Stimulated activated CD8-positive, alpha-beta memory T cell treated with anti-CD3 and anti-CD28 coated beads, Interleukin-7, amount 100 ng/mL, for 48 hours (primary cell): ENCODE measurements around the gene GALNT9.

Experiments used
- DNase-seq, 2 donors: peaks; one replicate each; pipeline ENCODE4 v3.0.0-alpha.2; 2020; ENCODE audit warnings: low read depth in 1 of 2; ENCODE audit errors: extremely low read depth in 1 of 2

Gene GALNT9

DNA sequence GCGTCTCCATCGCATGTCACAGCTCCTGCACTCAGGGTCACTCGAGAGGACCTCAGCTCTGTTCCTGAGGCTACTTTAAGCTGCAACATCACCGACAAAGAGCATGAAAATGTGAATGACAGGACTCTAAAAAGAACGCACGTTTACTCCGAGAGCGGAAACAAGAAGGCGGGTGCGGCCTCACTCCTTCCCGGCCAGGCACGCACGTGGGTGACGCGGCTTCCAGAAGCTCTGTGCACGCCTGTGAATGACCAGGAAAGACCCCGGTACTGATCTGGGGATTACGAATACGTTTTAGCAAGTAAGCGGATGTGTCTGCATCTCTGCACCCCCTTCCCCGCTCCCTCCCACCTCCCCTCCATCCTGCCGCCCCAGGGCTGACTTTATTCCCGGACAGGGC is 15.2 kb upstream of the GALNT9 start:
- DNase-seq: no peak

DNA sequence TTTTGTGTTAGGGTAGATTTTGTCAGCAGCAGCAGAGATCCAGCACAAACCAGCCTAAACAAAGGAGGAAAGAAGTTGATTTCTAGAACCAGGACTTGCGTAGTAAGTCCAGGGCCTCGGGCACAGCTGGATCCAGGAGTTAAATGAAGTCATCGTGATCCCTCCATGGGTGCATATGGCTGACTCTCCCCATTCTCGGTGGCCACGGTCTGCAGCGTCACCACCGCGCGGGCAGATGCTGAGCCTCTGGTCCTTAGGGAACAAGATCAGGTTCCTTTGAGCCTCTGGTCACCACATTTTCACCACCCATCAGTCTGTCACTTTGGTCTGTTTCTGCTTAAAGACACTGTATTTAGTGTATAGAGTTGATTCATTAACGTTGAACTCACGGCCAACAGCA is 14.8 kb upstream of the GALNT9 start:
- no peak for DNase-seq

DNA sequence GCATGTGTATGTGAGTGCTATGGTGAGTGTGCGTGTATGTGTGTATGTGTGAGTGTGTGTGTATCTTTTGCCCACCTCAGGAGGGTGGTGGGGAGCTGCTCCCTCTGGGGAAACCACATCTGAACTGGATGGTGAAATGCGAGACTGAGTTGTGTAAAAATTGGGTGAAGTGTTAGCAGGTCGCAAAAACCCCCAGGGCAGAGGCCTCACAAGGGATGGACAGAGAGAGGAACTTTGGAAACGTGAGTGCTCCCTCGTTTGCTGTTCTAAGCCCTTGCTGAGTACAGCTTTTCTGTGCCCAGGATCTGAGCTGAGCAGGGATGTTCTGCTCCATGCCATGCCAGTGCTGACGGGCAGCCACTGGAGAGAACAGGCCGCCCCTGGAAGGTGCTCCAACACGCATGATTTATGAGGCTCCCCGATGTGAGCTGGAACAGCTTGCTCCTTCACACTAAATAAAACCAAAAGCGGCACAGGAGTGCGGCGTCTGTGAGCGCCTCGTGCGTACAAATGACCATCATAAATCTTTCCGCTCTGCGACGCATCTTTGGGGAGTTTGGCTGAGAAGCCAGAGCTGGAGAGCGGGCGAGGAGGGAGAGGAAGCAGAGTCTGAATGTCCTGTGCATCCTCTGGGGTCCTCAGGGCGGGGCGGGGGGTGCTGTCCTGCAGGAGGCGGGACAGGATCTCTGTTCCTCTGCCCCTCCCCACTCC is 14.1 kb upstream of the GALNT9 start:
- DNase-seq: no peak

- no peak for DNase-seq
Measured at GRCh38 chr12:132342251-132343227, 13.2 kb upstream of the GALNT9 start.

GRCh38 chr12:132341318-132342050 is 12.1 kb upstream of the GALNT9 start:
- DNase-seq: no peak

DNA sequence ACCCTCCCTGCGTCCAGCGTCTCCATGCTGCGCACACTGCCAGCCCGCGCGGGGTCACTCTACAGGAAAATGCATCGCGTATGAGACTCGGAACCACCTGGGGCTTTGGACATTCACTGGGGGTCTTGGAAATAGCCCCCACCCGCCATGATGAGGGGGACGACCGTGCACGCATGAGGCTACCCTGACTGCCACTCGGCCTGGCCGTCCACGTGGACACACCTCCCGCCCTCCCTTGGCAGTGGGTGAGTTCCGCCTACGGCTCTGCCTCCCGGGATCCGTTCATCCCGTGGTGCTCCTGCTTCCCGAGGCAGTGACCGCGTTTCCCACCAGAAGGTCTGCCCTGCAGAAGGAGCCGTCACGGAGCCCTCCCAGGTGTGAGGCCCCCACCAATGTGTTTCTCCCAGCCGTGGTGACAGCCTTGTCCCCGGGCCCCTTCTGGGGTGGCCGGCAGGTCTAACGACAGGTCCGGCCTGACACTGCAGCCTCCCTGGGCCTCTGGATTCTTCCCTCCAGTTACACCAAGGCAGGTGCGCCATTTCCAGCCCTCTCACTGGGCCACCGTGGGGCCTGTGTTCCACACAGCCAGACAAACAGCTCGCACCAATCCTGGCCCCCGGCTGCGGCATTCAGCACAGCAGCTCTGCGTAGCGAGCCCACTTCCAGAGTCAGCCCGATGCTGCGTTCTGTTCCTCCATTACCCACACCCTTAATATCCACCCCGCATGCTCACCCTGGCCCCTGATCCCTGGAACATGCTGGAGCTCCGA is 11.1 kb upstream of the GALNT9 start:
- no peak for DNase-seq

DNA sequence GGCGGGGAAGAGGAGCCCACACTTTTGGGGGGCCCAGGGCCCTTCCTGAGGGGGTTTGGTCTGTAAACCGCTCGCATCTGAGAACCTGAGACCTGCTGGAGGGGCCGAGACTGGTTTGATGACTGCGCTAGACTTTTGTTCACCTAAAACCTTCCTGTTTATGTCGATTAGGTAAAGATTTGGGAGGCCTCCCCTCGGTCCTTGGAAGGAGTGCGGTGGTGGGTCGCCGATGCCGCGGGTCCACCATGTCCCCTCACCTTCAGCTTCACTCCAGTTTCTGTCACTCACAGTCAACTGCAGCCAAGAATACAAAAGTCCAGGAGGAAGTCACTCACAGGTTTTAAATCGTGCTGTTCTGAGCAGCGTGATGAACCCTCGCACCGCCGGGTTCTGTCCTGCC is 10.5 kb upstream of the GALNT9 start:
- DNase-seq: no peak

DNA sequence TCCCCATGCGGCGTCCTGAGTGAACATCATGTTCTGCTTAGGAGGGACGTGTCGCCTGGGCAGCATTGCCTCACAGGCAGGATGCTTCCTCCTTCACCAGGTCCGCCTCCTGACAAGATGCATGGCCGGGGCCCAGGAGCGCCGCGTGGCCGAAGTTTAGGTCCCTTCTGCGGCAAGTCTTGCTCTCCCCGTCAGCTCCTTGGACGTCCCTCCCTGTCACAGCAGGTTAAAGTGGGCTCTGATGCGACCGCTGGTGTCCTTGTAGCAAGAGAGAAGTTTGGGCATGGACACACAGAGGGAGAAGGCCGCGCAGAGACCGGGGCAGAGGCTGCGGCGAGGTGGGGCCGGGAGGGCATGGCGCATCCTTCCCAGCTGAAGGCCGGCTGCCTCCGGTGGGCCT is 9.4 kb upstream of the GALNT9 start:
- DNase-seq: no peak

GRCh38 chr12:132338311-132338710 is 8.9 kb upstream of the GALNT9 start:
- DNase-seq: no peak

DNA sequence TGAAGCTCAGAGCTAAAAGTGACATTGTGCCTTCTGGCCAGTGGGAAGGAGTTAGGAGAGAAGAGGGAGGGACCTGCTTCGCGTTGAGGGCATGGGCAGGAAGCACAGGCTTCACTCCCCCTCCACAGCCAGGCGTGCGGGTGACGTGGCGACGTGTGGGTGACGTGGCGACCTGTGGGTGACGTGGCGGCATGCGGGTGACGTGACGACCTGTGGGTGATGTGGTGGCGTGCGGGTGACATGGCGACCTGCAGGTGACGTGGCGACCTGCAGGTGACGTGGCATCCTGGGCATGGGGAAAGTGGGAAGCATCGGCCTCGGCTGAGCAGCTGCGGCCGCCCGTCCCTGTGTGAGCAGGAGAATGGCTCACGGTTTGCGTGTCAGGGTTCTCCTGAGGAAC is 8.2 kb upstream of the GALNT9 start:
- DNase-seq: no peak

GRCh38 chr12:132336451-132337413 is 7.3 kb upstream of the GALNT9 start:
- DNase-seq: no peak

DNA sequence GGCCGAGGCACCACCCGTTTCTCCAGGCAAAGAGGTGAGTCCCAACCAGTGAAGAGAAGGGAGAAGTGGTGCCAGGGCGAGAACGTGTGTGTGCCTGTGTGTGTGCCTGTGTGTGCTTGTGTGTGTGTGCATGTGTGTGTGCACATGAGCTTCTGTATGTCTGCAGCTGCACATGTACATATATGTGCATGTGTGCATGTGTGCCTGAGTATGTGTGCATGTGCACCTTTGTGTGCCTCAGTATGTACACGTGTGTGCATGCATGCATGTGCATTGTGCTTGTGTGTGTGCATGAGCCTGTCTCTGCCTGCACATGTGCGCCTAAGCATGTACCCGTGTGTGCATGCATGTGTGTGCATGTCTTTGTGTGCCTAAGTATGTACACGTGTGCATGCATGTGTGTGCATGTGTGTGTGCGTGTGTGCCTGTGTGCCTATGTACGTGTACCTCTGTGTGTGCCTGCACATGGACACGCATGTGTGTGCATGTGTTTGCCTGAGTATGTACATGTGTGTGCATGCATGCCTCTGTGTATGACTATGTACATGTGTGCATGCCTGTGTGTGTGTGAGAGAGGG is 5.9 kb upstream of the GALNT9 start:
- DNase-seq: no peak

- no peak for DNase-seq
Measured at GRCh38 chr12:132333766-132334165, 4.4 kb upstream of the GALNT9 start.

DNA sequence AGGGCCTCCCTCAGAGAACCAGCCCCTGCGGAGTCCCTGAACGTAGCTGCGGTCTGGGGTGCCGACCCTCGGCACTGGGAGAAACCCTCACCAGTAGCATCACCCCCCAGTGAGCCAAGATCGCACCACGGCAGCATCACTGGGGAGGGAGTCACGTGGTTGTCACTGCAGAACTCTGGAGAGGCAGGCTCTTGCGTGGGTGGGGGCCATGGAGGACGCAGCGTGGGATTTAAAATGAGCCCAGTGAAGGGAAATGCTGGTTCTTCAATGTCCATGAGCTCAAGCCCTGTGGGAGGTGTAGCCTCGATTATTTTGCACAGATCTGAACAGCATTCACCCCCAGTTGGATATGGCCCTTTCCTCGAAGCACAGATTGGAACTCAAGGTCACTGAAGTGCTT is 3.9 kb upstream of the GALNT9 start:
- DNase-seq: no peak

- no peak for DNase-seq
Measured at GRCh38 chr12:132330549-132330881, 1.1 kb upstream of the GALNT9 start.

- no peak for DNase-seq
Measured at GRCh38 chr12:132329720-132330548, 545 bp upstream of the GALNT9 start.

DNA sequence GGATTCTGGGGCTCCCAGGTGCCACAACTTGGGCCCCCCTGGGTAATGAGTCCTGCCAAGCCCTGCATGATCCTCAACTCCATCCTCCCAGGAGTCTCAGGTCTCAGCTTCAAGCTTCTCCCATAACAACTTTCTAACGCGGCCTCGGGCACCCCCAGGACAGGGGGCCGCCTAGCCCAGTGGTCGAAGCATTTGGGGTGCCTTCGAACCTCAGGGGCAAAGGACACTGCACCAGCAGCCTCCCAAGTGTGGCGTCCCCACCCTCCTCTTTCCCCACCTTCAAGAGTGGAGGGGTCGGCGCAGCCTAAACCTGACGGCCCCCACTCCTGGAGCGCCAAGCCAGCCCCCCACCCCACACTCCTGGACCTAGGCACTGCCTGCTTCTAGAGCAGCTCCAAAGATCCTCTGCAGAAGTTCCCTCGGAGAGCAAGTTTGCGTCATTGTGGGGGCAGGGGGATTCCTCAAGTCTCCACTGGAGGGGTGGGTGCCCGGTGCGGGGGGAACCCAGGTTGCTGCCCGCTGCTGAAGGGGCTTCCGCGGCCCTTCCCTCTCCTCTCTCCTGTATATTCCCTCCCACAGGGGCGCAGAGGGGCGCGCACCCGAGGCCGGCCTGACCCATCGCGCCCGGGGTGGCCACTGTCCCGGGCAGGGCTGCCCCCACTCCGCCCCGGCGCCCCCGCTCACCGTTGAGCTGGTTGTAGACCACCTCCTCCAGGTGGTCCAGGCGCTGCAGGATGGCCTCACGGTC is 933 bp downstream of the GALNT9 start:
- DNase-seq: no peak
